Testis (tissue), 3 donors: Measurements from ENCODE around the gene COL6A6. TPM values are rescaled to one million over a fixed set of nuclear protein-coding genes. Genes with fewer than 3 reads are reported as not detected.
"Not testable (repeated sequence)": the region's sequence is repeated elsewhere in the genome, so short reads cannot be mapped to it uniquely, and the experiment has no call there.

Experiments
- DNase-seq: peaks from one replicate; pipeline ENCODE4 v3.0.0-alpha.2; 2019
- H3K27ac ChIP-seq, 2 donors: fragments of 200-600 bp; sonication (generic); one replicate each; pipeline ENCODE4 v1.5.1; 2019
- H3K27me3 ChIP-seq: fragments of 200-600 bp; sonication (generic); one replicate; pipeline ENCODE4 v1.5.1; 2019
- H3K36me3 ChIP-seq: fragments of 200-600 bp; sonication (generic); one replicate; pipeline ENCODE4 v1.5.1; 2017; ENCODE audit warnings: low read depth; ENCODE audit errors: missing control alignments
- H3K4me1 ChIP-seq: fragments of 200-600 bp; sonication (generic); one replicate; pipeline ENCODE4 v1.5.1; 2019
- H3K4me3 ChIP-seq, 2 donors: fragments of 200-600 bp; sonication (generic); one replicate each; pipeline ENCODE4 v1.5.1; 2017 to 2019
- H3K9me3 ChIP-seq: fragments of 200-600 bp; sonication (generic); one replicate; pipeline ENCODE4 v1.5.1; 2017
- CTCF ChIP-seq, 3 experiments: fragments of 450-650 bp in 2 of 3; fragments of 200-600 bp in 1 of 3; sonication (generic) in 1 of 3; IDR thresholded peaks; one replicate each; pipeline ENCODE4 v1.5.1; 2016 to 2019; ENCODE audit warnings: antibody characterized with exemption in 3 of 3, mild to moderate bottlenecking in 2 of 3, moderate library complexity in 1 of 3
- POLR2A ChIP-seq: fragments of 450-650 bp; IDR thresholded peaks from one replicate; pipeline ENCODE4 v1.6.1; 2017; ENCODE audit warnings: antibody characterized with exemption, mild to moderate bottlenecking, moderate library complexity
- WGBS, 2 donors: methylation state at CpG; one replicate each; pipeline ENCODE4 v1.1.5; 2018; 5-methylcytosine and 5-hydroxymethylcytosine counted together
- intact Hi-C: fragments of 100-400 bp; cut with DNase I; formaldehyde crosslinking; loops from one replicate; pipeline ENCODE4 v1.15.1; 2023; ENCODE audit warnings: low total_unique reads
- polyA plus RNA-seq: library from polyadenylated mRNA; stranded (reverse); fragments of 350-450 nt; fragmentation: Illumina TruSeq; extraction: RNeasy Lipid Tissue Mini Kit (QIAGEN cat#74804); gene quantifications from one replicate; pipeline ENCODE4 v1.2.3, GENCODE V29; 2014; ENCODE audit warnings: low read depth, low replicate concordance; ENCODE audit not compliant: insufficient read depth
- total RNA-seq, 2 donors: library from RNA; depleted of rRNA; stranded (reverse); fragments of >200 nt; gene quantifications; one replicate each; pipeline ENCODE4 v1.2.3, GENCODE V29; 2016

Gene COL6A6
- total and polyA plus RNA-seq, 3 donors from 2014 or later = 1.3 to 2.4 (median 1.7) TPM

GRCh38 chr3:130537673-130538304 is 20.8 kb downstream of the COL6A6 start:
- no peaks in the 10 kb centered on the region for H3K27me3 ChIP-seq
- intact Hi-C loops = no loop called here
- TF ChIP-seq CTCF (IDR thresholded peaks at IDR 0.05) (no peak), POLR2A (no peak)
- no peak overlapping the region for H3K4me3 ChIP-seq
- no peaks in the 10 kb centered on the region for H3K9me3 ChIP-seq
- 30 to 36% methylated on average over 1 of the region's 1 CpG for WGBS, 2 donors
- no peak for DNase-seq
- peaks cover 10% of the 10 kb centered on the region for H3K4me1 ChIP-seq
- H3K36me3 ChIP-seq = no peaks in the 10 kb centered on the region
- H3K27ac ChIP-seq = no peak overlapping the region

- Histone ChIP-seq H3K27ac (no peak overlapping the region), H3K27me3 (no peaks in the 10 kb centered on the region), H3K36me3 (no peaks in the 10 kb centered on the region), H3K4me3 (no peak overlapping the region), H3K4me1 (peaks cover 10% of the 10 kb centered on the region), H3K9me3 (no peaks in the 10 kb centered on the region)
- peak; percentile 74 for DNase-seq
- 83 to 88% methylated on average over 6 of the region's 6 CpGs for WGBS, 2 donors
- intact Hi-C loops = no loop called here
- peak; percentile 26 to 55 (median 29) for TF ChIP-seq CTCF (IDR thresholded peaks at IDR 0.05)
- no peak for TF ChIP-seq POLR2A
These were observed 22.0 kb downstream of the COL6A6 start for GRCh38 chr3:130539005-130539404.

GRCh38 chr3:130543322-130543721 is 26.3 kb downstream of the COL6A6 start:
- TF ChIP-seq CTCF (IDR thresholded peaks at IDR 0.05) = no peak
- TF ChIP-seq POLR2A = no peak
- Histone ChIP-seq H3K27ac (no peak overlapping the region), H3K36me3 (no peaks in the 10 kb centered on the region), H3K4me1 (no peaks in the 10 kb centered on the region), H3K9me3 (no peaks in the 10 kb centered on the region), H3K27me3 (no peaks in the 10 kb centered on the region), H3K4me3 (no peak overlapping the region)
- intact Hi-C loops = no loop called here
- DNase-seq = no peak
- 74 to 84% methylated on average over 3 of the region's 3 CpGs for WGBS, 2 donors

GRCh38 chr3:130546920-130547679 is 30.1 kb downstream of the COL6A6 start:
- intact Hi-C loops = no loop called here
- no peaks in the 10 kb centered on the region for H3K36me3 ChIP-seq
- H3K4me1 ChIP-seq = no peaks in the 10 kb centered on the region
- no peak overlapping the region for H3K4me3 ChIP-seq
- H3K9me3 ChIP-seq = no peaks in the 10 kb centered on the region
- TF ChIP-seq CTCF (IDR thresholded peaks at IDR 0.05) = no peak
- no peak for TF ChIP-seq POLR2A
- no peaks in the 10 kb centered on the region for H3K27me3 ChIP-seq
- WGBS, 2 donors = 86 to 93% methylated on average over 5 to 16 of the region's 29 CpGs
- no peak for DNase-seq
- H3K27ac ChIP-seq = no peak overlapping the region

GRCh38 chr3:130547680-130548065 is 30.7 kb downstream of the COL6A6 start:
- intact Hi-C loops, H3K9me3 ChIP-seq, H3K36me3 ChIP-seq, DNase-seq, H3K27ac ChIP-seq, H3K4me3 ChIP-seq, H3K27me3 ChIP-seq, H3K4me1 ChIP-seq: not testable (repeated sequence)
- 82 to 86% methylated on average over 9 of the region's 9 CpGs for WGBS, 2 donors
